Neural cell (in vitro differentiated cells): Measurements from ENCODE around the gene IFNL3. TPM values are rescaled to one million over a fixed set of nuclear protein-coding genes. Genes with fewer than 3 reads are reported as not detected.

Experiments
- H2AFZ ChIP-seq: fragments of 200-600, 300-800 bp; sonication (generic), shearing (Covaris generic); 2 replicates; pipeline ENCODE4 v1.6.0; 2014; ENCODE audit warnings: low read depth, mild to moderate bottlenecking, antibody characterized with exemption, low read length, moderate library complexity
- H3F3A ChIP-seq: fragments of 200-600 bp; shearing (Covaris generic); 2 replicates; pipeline ENCODE4 v1.6.1; 2016; ENCODE audit warnings: mild to moderate bottlenecking, moderate library complexity, mixed read lengths, antibody characterized with exemption, low read length; ENCODE audit not compliant: insufficient read depth, poor library complexity, severe bottlenecking
- H3K27ac ChIP-seq: fragments of 200-600, 300-800 bp; sonication (generic), shearing (Covaris generic); 2 replicates; pipeline ENCODE4 v1.5.1; 2014; ENCODE audit warnings: mild to moderate bottlenecking, low read length, moderate library complexity
- H3K27me3 ChIP-seq: fragments of 300-800, 200-600 bp; sonication (generic), shearing (Covaris generic); 2 replicates; pipeline ENCODE4 v1.6.0; 2014; ENCODE audit warnings: mild to moderate bottlenecking, low read depth, low read length, moderate library complexity; ENCODE audit not compliant: insufficient read depth
- H3K36me3 ChIP-seq: fragments of 300-800, 200-600 bp; sonication (generic), shearing (Covaris generic); 2 replicates; pipeline ENCODE4 v1.5.1; 2014; ENCODE audit warnings: mild to moderate bottlenecking, antibody characterized with exemption, low read length, moderate library complexity; ENCODE audit not compliant: insufficient read depth
- H3K4me2 ChIP-seq: fragments of 300-800, 200-600 bp; sonication (generic), shearing (Covaris generic); 2 replicates; pipeline ENCODE4 v1.6.0; 2014; ENCODE audit warnings: mild to moderate bottlenecking, low read length
- H3K4me3 ChIP-seq: fragments of 300-800, 200-600 bp; sonication (generic), shearing (Covaris generic); 2 replicates; pipeline ENCODE4 v1.5.1; 2014; ENCODE audit warnings: mild to moderate bottlenecking, low read length, moderate library complexity
- H3K79me2 ChIP-seq: fragments of 200-600 bp; shearing (Covaris generic); replicated peaks from 2 replicates; pipeline ENCODE4 v1.6.0; 2014; ENCODE audit warnings: mild to moderate bottlenecking, low read length, moderate library complexity; ENCODE audit not compliant: insufficient read depth
- H3K9ac ChIP-seq: fragments of 300-800, 200-600 bp; sonication (generic), shearing (Covaris generic); 2 replicates; pipeline ENCODE4 v1.6.1; 2016; ENCODE audit warnings: mild to moderate bottlenecking, low read length, mixed read lengths
- H3K9me2 ChIP-seq: fragments of 200-600 bp; shearing (Covaris generic); 2 replicates; pipeline ENCODE4 v1.6.1; 2016; ENCODE audit warnings: mild to moderate bottlenecking, low read length, mixed read lengths; ENCODE audit not compliant: insufficient read depth
- H3K9me3 ChIP-seq: fragments of 200-600, 300-800 bp; sonication (generic), shearing (Covaris generic); 2 replicates; pipeline ENCODE4 v1.6.1; 2016; ENCODE audit warnings: mild to moderate bottlenecking, mixed run types, low read length, moderate library complexity, mixed read lengths
- H4K20me1 ChIP-seq: fragments of 200-600 bp; shearing (Covaris generic); 2 replicates; pipeline ENCODE4 v1.6.1; 2016; ENCODE audit warnings: mild to moderate bottlenecking, mixed run types; ENCODE audit not compliant: insufficient read depth
- CTCF ChIP-seq: fragments of 450-650 bp; IDR thresholded peaks from 2 replicates; pipeline ENCODE4 v1.5.1; 2014; ENCODE audit warnings: antibody characterized with exemption, mild to moderate bottlenecking, moderate library complexity; ENCODE audit not compliant: poor library complexity, severe bottlenecking
- EP300 ChIP-seq: fragments of 450-650 bp; conservative IDR thresholded peaks from 2 replicates; pipeline ENCODE4 v1.6.1; 2014; ENCODE audit warnings: antibody characterized with exemption, mild to moderate bottlenecking, moderate library complexity; ENCODE audit not compliant: poor library complexity, severe bottlenecking
- EZH2 ChIP-seq: fragments of 200-600, 300-800 bp; shearing (Covaris generic), sonication (generic); IDR thresholded peaks from 2 replicates; pipeline ENCODE4 v1.6.1; 2014; ENCODE audit warnings: antibody characterized with exemption, low read length, borderline replicate concordance, mild to moderate bottlenecking; ENCODE audit not compliant: insufficient read depth, poor library complexity, severe bottlenecking
- MXI1 ChIP-seq: fragments of 450-650 bp; conservative IDR thresholded peaks from 2 replicates; pipeline ENCODE4 v1.6.1; 2014; ENCODE audit warnings: antibody characterized with exemption, mild to moderate bottlenecking; ENCODE audit not compliant: poor library complexity, severe bottlenecking
- POLR2AphosphoS5 ChIP-seq: IDR thresholded peaks from 2 replicates; pipeline ENCODE4 v1.6.1; 2012
- RAD21 ChIP-seq: fragments of 450-650 bp; conservative IDR thresholded peaks from 2 replicates; pipeline ENCODE4 v1.6.1; 2014; ENCODE audit warnings: antibody characterized with exemption, mild to moderate bottlenecking, moderate library complexity
- REST ChIP-seq: IDR thresholded peaks from 2 replicates; pipeline ENCODE4 v1.6.1; 2012; ENCODE audit warnings: borderline replicate concordance
- SMC3 ChIP-seq: fragments of 450-650 bp; conservative IDR thresholded peaks from 2 replicates; pipeline ENCODE4 v1.6.1; 2014; ENCODE audit warnings: antibody characterized with exemption, mild to moderate bottlenecking, moderate library complexity; ENCODE audit not compliant: poor library complexity
- TAF1 ChIP-seq: IDR thresholded peaks from 2 replicates; pipeline ENCODE4 v1.6.1; 2012; ENCODE audit warnings: low read depth
- polyA plus RNA-seq: library from polyadenylated mRNA; depleted of rRNA; stranded (reverse); fragments of >200 nt; gene quantifications from 2 replicates; pipeline ENCODE4 v1.2.3, GENCODE V29; 2014

The IFNL3 gene
- polyA plus RNA-seq, 1 donor from 2014 or later, result not detected

- no peak overlapping the region for H3K4me2 ChIP-seq
- H3K79me2 ChIP-seq, result no peaks in the 10 kb centered on the region
- no peak overlapping the region for H2AFZ ChIP-seq
- H3F3A ChIP-seq, result no peaks in the 10 kb centered on the region
- H3K27ac ChIP-seq, result no peak overlapping the region
- H3K9me2 ChIP-seq, result no peaks in the 10 kb centered on the region
- H3K27me3 ChIP-seq, result peaks cover under 1% of the 10 kb centered on the region
- TF ChIP-seq REST (no peak), TAF1 (no peak), EP300 (no peak), MXI1 (no peak), RAD21 (no peak), CTCF (no peak), POLR2AphosphoS5 (no peak), EZH2 (no peak), SMC3 (no peak)
- H3K9ac ChIP-seq, result no peak overlapping the region
- H3K4me3 ChIP-seq, result no peak overlapping the region
- no peaks in the 10 kb centered on the region for H3K9me3 ChIP-seq
- no peaks in the 10 kb centered on the region for H4K20me1 ChIP-seq
- H3K36me3 ChIP-seq, result no peaks in the 10 kb centered on the region
Measured at GRCh38 chr19:39284032-39284431, 39.2 kb upstream of the IFNL3 start.

GRCh38 chr19:39282021-39282420, 37.2 kb upstream of the IFNL3 start:
- no peaks in the 10 kb centered on the region for H3K9me2 ChIP-seq
- H3K9me3 ChIP-seq, result no peaks in the 10 kb centered on the region
- H3K9ac ChIP-seq, result no peak overlapping the region
- H3K36me3 ChIP-seq, result no peaks in the 10 kb centered on the region
- TF ChIP-seq EZH2 (no peak), CTCF (no peak), EP300 (no peak), POLR2AphosphoS5 (no peak), SMC3 (no peak), RAD21 (no peak), REST (no peak), MXI1 (no peak), TAF1 (no peak)
- no peak overlapping the region for H2AFZ ChIP-seq
- no peak overlapping the region for H3K4me2 ChIP-seq
- no peaks in the 10 kb centered on the region for H3F3A ChIP-seq
- H3K4me3 ChIP-seq, result no peak overlapping the region
- H3K79me2 ChIP-seq, result no peaks in the 10 kb centered on the region
- H3K27me3 ChIP-seq, result no peaks in the 10 kb centered on the region
- no peaks in the 10 kb centered on the region for H4K20me1 ChIP-seq
- no peak overlapping the region for H3K27ac ChIP-seq
